Measurements from ENCODE around the gene SPTSSA. TPM values are rescaled to one million over a fixed set of nuclear protein-coding genes. Genes with fewer than 3 reads are reported as not detected.

SPTSSA gene
- total RNA-seq, 1 donor from 2014 or later: 12.9 TPM

GRCh38 chr14:34475163-34475562 lies 13.1 kb upstream of the SPTSSA start:
- FAIRE-seq: no peak
- Histone ChIP-seq H3K27me3 (ENCODE audit: control insufficient read depth, insufficient read depth, low read length) (no peaks in the 10 kb centered on the region), H3K36me3 (ENCODE audit: control insufficient read depth, insufficient read depth, low read length) (no peaks in the 10 kb centered on the region), H3K4me3 (ENCODE audit: low read depth, low read length) (no peak overlapping the region)
- DNase-seq (ENCODE audit: low read depth): no peak
- TF ChIP-seq CTCF (IDR thresholded peaks at IDR 0.05; ENCODE audit: insufficient read depth, low read length, severe bottlenecking): no peak

GRCh38 chr14:34474187-34474679 lies 12.2 kb upstream of the SPTSSA start:
- TF ChIP-seq CTCF (IDR thresholded peaks at IDR 0.05; ENCODE audit: insufficient read depth, low read length, severe bottlenecking): no peak
- Histone ChIP-seq H3K27me3 (ENCODE audit: control insufficient read depth, insufficient read depth, low read length) (no peaks in the 10 kb centered on the region), H3K36me3 (ENCODE audit: control insufficient read depth, insufficient read depth, low read length) (no peaks in the 10 kb centered on the region), H3K4me3 (ENCODE audit: low read depth, low read length) (no peak overlapping the region)
- no peak for FAIRE-seq
- no peak for DNase-seq (ENCODE audit: low read depth)

DNA sequence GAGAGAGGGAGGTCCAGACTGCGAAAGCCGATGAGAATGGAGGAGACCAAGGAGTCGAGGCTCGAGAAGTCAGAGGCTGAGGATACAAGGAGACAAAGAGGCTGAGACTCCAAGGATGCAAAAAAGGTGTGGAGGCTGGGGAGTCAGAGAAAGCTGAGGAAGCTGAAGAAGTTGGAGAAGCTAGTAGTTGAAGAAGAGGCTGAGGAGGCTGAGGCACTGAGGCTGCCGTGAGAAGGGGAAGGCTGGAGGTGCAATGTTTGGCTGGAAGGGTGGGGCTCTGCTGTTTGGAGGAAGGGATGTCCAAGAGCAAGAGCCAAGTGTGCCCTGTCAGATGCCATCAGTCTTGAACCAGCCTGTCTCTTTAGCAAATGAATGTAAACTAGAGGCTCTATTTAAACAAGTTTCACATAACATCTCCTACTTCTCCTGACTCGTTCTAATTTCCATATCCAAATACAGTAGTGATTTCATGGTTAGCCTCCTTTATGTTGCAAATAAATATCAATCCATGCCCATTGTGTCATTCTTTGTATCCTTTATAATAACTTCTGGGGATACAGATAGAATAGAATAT lies 10.8 kb upstream of the SPTSSA start:
- no peak for FAIRE-seq
- H3K36me3 ChIP-seq (ENCODE audit: control insufficient read depth, insufficient read depth, low read length): no peaks in the 10 kb centered on the region
- DNase-seq (ENCODE audit: low read depth): no peak
- no peak overlapping the region for H3K4me3 ChIP-seq (ENCODE audit: low read depth, low read length)
- no peak for TF ChIP-seq CTCF (IDR thresholded peaks at IDR 0.05; ENCODE audit: insufficient read depth, low read length, severe bottlenecking)
- no peaks in the 10 kb centered on the region for H3K27me3 ChIP-seq (ENCODE audit: control insufficient read depth, insufficient read depth, low read length)

DNA sequence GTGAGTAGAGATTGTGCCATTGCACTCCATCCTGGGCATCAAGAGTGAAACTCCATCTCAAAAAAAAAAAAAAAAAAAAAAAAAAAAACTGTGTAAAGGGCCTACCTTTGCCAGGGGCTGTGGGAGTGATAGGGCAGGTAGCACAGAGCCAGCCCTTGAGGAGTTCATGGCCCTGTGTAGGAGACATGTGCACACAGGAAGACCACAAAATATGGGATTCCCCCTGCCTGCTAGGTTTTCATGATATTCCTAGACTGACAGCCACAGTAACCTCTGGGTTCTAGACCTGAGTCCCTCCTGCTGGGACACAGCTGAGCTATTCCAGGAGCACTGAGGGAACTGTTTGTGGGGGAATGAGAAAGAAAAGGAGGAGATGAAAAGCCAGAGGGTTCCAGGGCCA lies 8.3 kb upstream of the SPTSSA start:
- TF ChIP-seq CTCF (IDR thresholded peaks at IDR 0.05; ENCODE audit: insufficient read depth, low read length, severe bottlenecking): no peak
- no peaks in the 10 kb centered on the region for H3K36me3 ChIP-seq (ENCODE audit: control insufficient read depth, insufficient read depth, low read length)
- no peak overlapping the region for H3K4me3 ChIP-seq (ENCODE audit: low read depth, low read length)
- FAIRE-seq: no peak
- H3K27me3 ChIP-seq (ENCODE audit: control insufficient read depth, insufficient read depth, low read length): no peaks in the 10 kb centered on the region
- DNase-seq (ENCODE audit: low read depth): no peak

DNA sequence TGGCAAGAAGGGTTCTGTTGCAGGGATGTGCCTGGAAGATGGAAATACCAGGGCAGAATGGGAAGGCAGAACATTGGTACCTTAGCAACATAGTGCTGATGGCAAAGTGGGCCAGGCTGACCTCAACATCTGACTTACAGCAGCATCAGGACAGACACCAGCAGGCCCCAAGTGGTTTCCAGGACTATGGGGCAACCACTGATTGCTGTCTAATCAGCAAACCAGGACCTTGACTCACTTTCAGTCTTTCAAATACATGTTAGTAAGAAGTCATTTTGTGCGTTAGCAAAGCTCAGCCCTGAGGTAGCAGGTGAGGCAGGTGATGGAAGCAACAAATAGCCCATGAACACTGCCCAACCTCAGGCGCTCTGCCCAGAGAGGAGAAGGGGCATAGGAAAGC lies 4.7 kb upstream of the SPTSSA start:
- Histone ChIP-seq H3K4me3 (ENCODE audit: low read depth, low read length) (no peak overlapping the region), H3K27me3 (ENCODE audit: control insufficient read depth, insufficient read depth, low read length) (no peaks in the 10 kb centered on the region), H3K36me3 (ENCODE audit: control insufficient read depth, insufficient read depth, low read length) (no peaks in the 10 kb centered on the region)
- no peak for DNase-seq (ENCODE audit: low read depth)
- FAIRE-seq: no peak
- no peak for TF ChIP-seq CTCF (IDR thresholded peaks at IDR 0.05; ENCODE audit: insufficient read depth, low read length, severe bottlenecking)

Data from bronchial epithelial cell (primary cell).